Measurements from ENCODE around the gene HAO2.

Gene HAO2

GRCh38 chr1:119391749-119392148 is 23.2 kb downstream of the HAO2 start:
- TF ChIP-seq EP300 (IDR thresholded peaks at IDR 0.05; ENCODE audit: borderline replicate concordance) (no peak), USF1 (IDR thresholded peaks at IDR 0.05) (no peak), ZBTB7A (IDR thresholded peaks at IDR 0.05; ENCODE audit: low read depth) (no peak), NFIC (IDR thresholded peaks at IDR 0.05) (no peak), TEAD4 (IDR thresholded peaks at IDR 0.05) (no peak), YY1 (IDR thresholded peaks at IDR 0.05; ENCODE audit: low read depth) (no peak), EGR1 (IDR thresholded peaks at IDR 0.05) (no peak), TAF1 (IDR thresholded peaks at IDR 0.05; ENCODE audit: low read depth) (no peak), FOXM1 (IDR thresholded peaks at IDR 0.05; ENCODE audit: borderline replicate concordance, low read depth) (no peak), CEBPB (IDR thresholded peaks at IDR 0.05) (no peak), MAX (IDR thresholded peaks at IDR 0.05) (no peak), RAD21 (IDR thresholded peaks at IDR 0.05; ENCODE audit: low read depth) (no peak), CREB1 (IDR thresholded peaks at IDR 0.05; ENCODE audit: low read depth) (no peak)

GRCh38 chr1:119394085-119394484 is 25.5 kb downstream of the HAO2 start:
- TF ChIP-seq CEBPB (IDR thresholded peaks at IDR 0.05) (no peak), NFIC (IDR thresholded peaks at IDR 0.05) (no peak), MAX (IDR thresholded peaks at IDR 0.05) (no peak)

GRCh38 chr1:119396982-119397381 is 28.4 kb downstream of the HAO2 start:
- TF ChIP-seq EP300 (IDR thresholded peaks at IDR 0.05; ENCODE audit: borderline replicate concordance) (no peak), CEBPB (IDR thresholded peaks at IDR 0.05) (no peak), NFIC (IDR thresholded peaks at IDR 0.05) (no peak), REST (IDR thresholded peaks at IDR 0.05; ENCODE audit: low read depth) (no peak), TAF1 (IDR thresholded peaks at IDR 0.05; ENCODE audit: low read depth) (no peak), MAX (IDR thresholded peaks at IDR 0.05) (no peak), USF1 (IDR thresholded peaks at IDR 0.05) (no peak), RAD21 (IDR thresholded peaks at IDR 0.05; ENCODE audit: low read depth) (no peak), ZBTB7A (IDR thresholded peaks at IDR 0.05; ENCODE audit: low read depth) (no peak), EGR1 (IDR thresholded peaks at IDR 0.05) (no peak), YY1 (IDR thresholded peaks at IDR 0.05; ENCODE audit: low read depth) (no peak)

- TF ChIP-seq TCF12 (IDR thresholded peaks at IDR 0.05; ENCODE audit: low read depth) (no peak), YY1 (IDR thresholded peaks at IDR 0.05; ENCODE audit: low read depth) (no peak), TEAD4 (IDR thresholded peaks at IDR 0.05) (no peak)
Measured at GRCh38 chr1:119397986-119398385, 29.4 kb downstream of the HAO2 start.

GRCh38 chr1:119404736-119405135 is 36.2 kb downstream of the HAO2 start:
- TF ChIP-seq TAF1 (IDR thresholded peaks at IDR 0.05; ENCODE audit: low read depth), result no peak

- TF ChIP-seq CEBPB (IDR thresholded peaks at IDR 0.05), result no peak
- no peak for TF ChIP-seq TEAD4 (IDR thresholded peaks at IDR 0.05)
- TF ChIP-seq TCF12 (IDR thresholded peaks at IDR 0.05; ENCODE audit: low read depth), result no peak
- no peak for TF ChIP-seq NFIC (IDR thresholded peaks at IDR 0.05)
- no peak for TF ChIP-seq RAD21 (IDR thresholded peaks at IDR 0.05; ENCODE audit: low read depth)
Measured at GRCh38 chr1:119409731-119410130, 41.1 kb downstream of the HAO2 start.

GRCh38 chr1:119410961-119411360 is 42.4 kb downstream of the HAO2 start:
- TF ChIP-seq EP300 (IDR thresholded peaks at IDR 0.05; ENCODE audit: borderline replicate concordance) (no peak), NFIC (IDR thresholded peaks at IDR 0.05) (no peak), ZBTB7A (IDR thresholded peaks at IDR 0.05; ENCODE audit: low read depth) (no peak), USF1 (IDR thresholded peaks at IDR 0.05) (no peak), CREB1 (IDR thresholded peaks at IDR 0.05; ENCODE audit: low read depth) (no peak), YY1 (IDR thresholded peaks at IDR 0.05; ENCODE audit: low read depth) (no peak), RAD21 (IDR thresholded peaks at IDR 0.05; ENCODE audit: low read depth) (no peak), CEBPB (IDR thresholded peaks at IDR 0.05) (no peak), TAF1 (IDR thresholded peaks at IDR 0.05; ENCODE audit: low read depth) (no peak), FOXM1 (IDR thresholded peaks at IDR 0.05; ENCODE audit: borderline replicate concordance, low read depth) (no peak), MAX (IDR thresholded peaks at IDR 0.05) (no peak), REST (IDR thresholded peaks at IDR 0.05; ENCODE audit: low read depth) (no peak)
